ENCODE results near the gene KDM8.

The KDM8 gene

GRCh38 chr16:27203507-27204311 lies at the start of gene KDM8:
KDM8 (plus strand) TSS chr16:27203526; CDS start chr16:27210124, 6,598 bp downstream.
- DNase-seq, result peak; percentile 94 to 100 (median 99)

- peak in 8 of 14 donors; percentile 0 to 30 (median 4) for DNase-seq
Observed at GRCh38 chr16:27154705-27155521, 48.4 kb upstream of the KDM8 start.

GRCh38 chr16:27156579-27156978 lies 46.7 kb upstream of the KDM8 start:
- DNase-seq, result no peak

- DNase-seq, result no peak
Observed at GRCh38 chr16:27161398-27161797, 41.9 kb upstream of the KDM8 start.

GRCh38 chr16:27164352-27164751 lies 39.0 kb upstream of the KDM8 start:
- no peak for DNase-seq

GRCh38 chr16:27165576-27165975 lies 37.8 kb upstream of the KDM8 start:
- no peak for DNase-seq

- DNase-seq, result no peak
Observed at GRCh38 chr16:27168790-27169189, 34.5 kb upstream of the KDM8 start.

GRCh38 chr16:27169511-27170071 lies 33.7 kb upstream of the KDM8 start:
- peak in 1 of 14 donors; percentile 11 for DNase-seq

- no peak for DNase-seq
Observed at GRCh38 chr16:27171584-27171983, 31.7 kb upstream of the KDM8 start.

- DNase-seq, result peak in 2 of 14 donors; percentile 1 to 95
Observed at GRCh38 chr16:27174007-27174406, 29.3 kb upstream of the KDM8 start.

GRCh38 chr16:27174798-27175197 lies 28.5 kb upstream of the KDM8 start:
- DNase-seq, result no peak

- no peak for DNase-seq
Observed at GRCh38 chr16:27175888-27176287, 27.4 kb upstream of the KDM8 start.

- DNase-seq, result no peak
Observed at GRCh38 chr16:27177031-27177774, 26.1 kb upstream of the KDM8 start.

GRCh38 chr16:27179500-27180072 lies 23.7 kb upstream of the KDM8 start:
- peak in 13 of 14 donors; percentile 1 to 53 (median 19) for DNase-seq

GRCh38 chr16:27181019-27181790 lies 22.1 kb upstream of the KDM8 start:
- no peak for DNase-seq

- DNase-seq, result no peak
Observed at GRCh38 chr16:27182906-27183405, 20.4 kb upstream of the KDM8 start.

- DNase-seq, result no peak
Observed at GRCh38 chr16:27185776-27186130, 17.6 kb upstream of the KDM8 start.

GRCh38 chr16:27188633-27189032 lies 14.7 kb upstream of the KDM8 start:
- no peak for DNase-seq

GRCh38 chr16:27189335-27189972 lies 13.9 kb upstream of the KDM8 start:
- no peak for DNase-seq

- DNase-seq, result no peak
Observed at GRCh38 chr16:27190316-27190871, 12.9 kb upstream of the KDM8 start.

Data from C1 segment of cervical spinal cord (tissue), 14 donors.